Hepatocyte (in vitro differentiated cells): Measurements from ENCODE around the gene DUSP14. TPM values are rescaled to one million over a fixed set of nuclear protein-coding genes. Genes with fewer than 3 reads are reported as not detected.

Experiments
- DNase-seq: peaks from one replicate; pipeline ENCODE4 v3.0.0-alpha.2; 2016; ENCODE audit warnings: low spot score
- H2AFZ ChIP-seq: fragments of 200-600 bp; sonication (generic); 2 replicates; pipeline ENCODE4 v1.6.0; 2016; ENCODE audit warnings: antibody characterized with exemption, mild to moderate bottlenecking
- H3K27ac ChIP-seq: fragments of 200-600 bp; sonication (generic); 2 replicates; pipeline ENCODE4 v1.5.1; 2016; ENCODE audit warnings: mild to moderate bottlenecking
- H3K27me3 ChIP-seq: fragments of 200-600 bp; sonication (generic); 2 replicates; pipeline ENCODE4 v1.6.1; 2016
- H3K36me3 ChIP-seq: fragments of 200-600 bp; sonication (generic); replicated peaks from 2 replicates; pipeline ENCODE4 v1.5.1; 2016; ENCODE audit warnings: low read depth; ENCODE audit not compliant: insufficient read depth
- H3K4me1 ChIP-seq: fragments of 200-600 bp; sonication (generic); 2 replicates; pipeline ENCODE4 v1.5.1; 2016; ENCODE audit warnings: mild to moderate bottlenecking, moderate library complexity; ENCODE audit not compliant: insufficient read depth
- H3K4me2 ChIP-seq: fragments of 200-600 bp; sonication (generic); 2 replicates; pipeline ENCODE4 v1.6.0; 2016
- H3K4me3 ChIP-seq: fragments of 200-600 bp; sonication (generic); 2 replicates; pipeline ENCODE4 v1.5.1; 2016; ENCODE audit warnings: mild to moderate bottlenecking
- H3K79me2 ChIP-seq: fragments of 200-600 bp; sonication (generic); 2 replicates; pipeline ENCODE4 v1.6.0; 2017; ENCODE audit warnings: mild to moderate bottlenecking
- H3K9me2 ChIP-seq: fragments of 200-600 bp; sonication (generic); replicated peaks from 2 replicates; pipeline ENCODE4 v1.6.0; 2017; ENCODE audit warnings: mild to moderate bottlenecking; ENCODE audit not compliant: insufficient read depth
- H3K9me3 ChIP-seq: fragments of 200-600 bp; sonication (generic); 2 replicates; pipeline ENCODE4 v1.5.1; 2016; ENCODE audit warnings: low read depth, mild to moderate bottlenecking
- H4K20me1 ChIP-seq: fragments of 200-600 bp; sonication (generic); 2 replicates; pipeline ENCODE4 v1.6.0; 2016; ENCODE audit warnings: mild to moderate bottlenecking; ENCODE audit not compliant: insufficient read depth, poor library complexity, severe bottlenecking
- CTCF ChIP-seq: fragments of 200-600 bp; sonication (generic); IDR thresholded peaks from 2 replicates; pipeline ENCODE4 v1.5.1; 2016; ENCODE audit warnings: antibody characterized with exemption, mild to moderate bottlenecking; ENCODE audit not compliant: poor library complexity
- EZH2 ChIP-seq: fragments of 200-600 bp; sonication (generic); IDR thresholded peaks from 2 replicates; pipeline ENCODE4 v1.6.1; 2016; ENCODE audit warnings: antibody characterized with exemption, mild to moderate bottlenecking, borderline replicate concordance
- EZH2phosphoT487 ChIP-seq: fragments of 200-600 bp; sonication (generic); IDR thresholded peaks from one replicate; pipeline ENCODE4 v1.6.1; 2018; ENCODE audit warnings: antibody characterized with exemption, mild to moderate bottlenecking, low read depth, moderate library complexity; ENCODE audit not compliant: unreplicated experiment, severe bottlenecking
- WGBS: methylation state at CpG from one replicate; pipeline ENCODE4 v1.1.6; 2016; ENCODE audit warnings: low lambda C conversion rate; ENCODE audit errors: missing lambda C conversion rate; 5-methylcytosine and 5-hydroxymethylcytosine counted together
- polyA plus RNA-seq: library from polyadenylated mRNA; unstranded; fragments of >200 nt; fragmentation: Nextera tagmentation; extraction: Ambion mirVana; gene quantifications from 2 replicates; pipeline ENCODE4 v1.2.1, GENCODE V29; 2016
- total RNA-seq: library from RNA; depleted of rRNA; stranded (reverse); fragments of >200 nt; gene quantifications from 2 replicates; pipeline ENCODE4 v1.2.3, GENCODE V29; 2014

The DUSP14 gene
- total and polyA plus RNA-seq, 2 experiments from 2014 or later = 28.8 to 33.3 TPM

GRCh38 chr17:37555386-37555785 lies 65.7 kb downstream of the DUSP14 start:
- no peaks in the 10 kb centered on the region for H3K9me2 ChIP-seq
- WGBS = 91% methylated on average over 3 of the region's 3 CpGs
- H3K27ac ChIP-seq = no peak overlapping the region
- no peak overlapping the region for H2AFZ ChIP-seq
- no peak for DNase-seq
- H3K4me1 ChIP-seq = no peaks in the 10 kb centered on the region
- no peak overlapping the region for H3K4me2 ChIP-seq
- H3K4me3 ChIP-seq = no peak overlapping the region
- TF ChIP-seq CTCF (no peak), EZH2 (no peak), EZH2phosphoT487 (no peak)
- peaks cover 12% of the 10 kb centered on the region for H3K79me2 ChIP-seq
- no peaks in the 10 kb centered on the region for H3K27me3 ChIP-seq
- H4K20me1 ChIP-seq = peaks cover 8% of the 10 kb centered on the region
- no peaks in the 10 kb centered on the region for H3K36me3 ChIP-seq
- no peaks in the 10 kb centered on the region for H3K9me3 ChIP-seq

- DNase-seq = no peak
- 96% methylated on average over 2 of the region's 2 CpGs for WGBS
- Histone ChIP-seq H2AFZ (no peak overlapping the region), H4K20me1 (no peaks in the 10 kb centered on the region), H3K9me3 (no peaks in the 10 kb centered on the region), H3K4me1 (no peaks in the 10 kb centered on the region), H3K9me2 (no peaks in the 10 kb centered on the region), H3K4me2 (no peak overlapping the region), H3K4me3 (no peak overlapping the region), H3K79me2 (no peaks in the 10 kb centered on the region), H3K36me3 (no peaks in the 10 kb centered on the region), H3K27ac (no peak overlapping the region), H3K27me3 (no peaks in the 10 kb centered on the region)
- TF ChIP-seq EZH2 = no peak
- TF ChIP-seq EZH2phosphoT487 = no peak
- no peak for TF ChIP-seq CTCF
Observed at GRCh38 chr17:37557482-37557881, 67.8 kb downstream of the DUSP14 start.

GRCh38 chr17:37558299-37558698 lies 68.6 kb downstream of the DUSP14 start:
- TF ChIP-seq EZH2phosphoT487 (no peak), CTCF (no peak), EZH2 (no peak)
- H3K79me2 ChIP-seq = no peaks in the 10 kb centered on the region
- no peaks in the 10 kb centered on the region for H3K4me1 ChIP-seq
- H3K4me2 ChIP-seq = no peak overlapping the region
- H3K27me3 ChIP-seq = no peaks in the 10 kb centered on the region
- 78% methylated on average over 2 of the region's 2 CpGs for WGBS
- no peaks in the 10 kb centered on the region for H3K9me2 ChIP-seq
- H3K9me3 ChIP-seq = no peaks in the 10 kb centered on the region
- no peaks in the 10 kb centered on the region for H4K20me1 ChIP-seq
- H2AFZ ChIP-seq = no peak overlapping the region
- H3K36me3 ChIP-seq = no peaks in the 10 kb centered on the region
- H3K27ac ChIP-seq = no peak overlapping the region
- no peak overlapping the region for H3K4me3 ChIP-seq
- DNase-seq = no peak
